Measurements from ENCODE around the gene RUNDC1.

The RUNDC1 gene

DNA sequence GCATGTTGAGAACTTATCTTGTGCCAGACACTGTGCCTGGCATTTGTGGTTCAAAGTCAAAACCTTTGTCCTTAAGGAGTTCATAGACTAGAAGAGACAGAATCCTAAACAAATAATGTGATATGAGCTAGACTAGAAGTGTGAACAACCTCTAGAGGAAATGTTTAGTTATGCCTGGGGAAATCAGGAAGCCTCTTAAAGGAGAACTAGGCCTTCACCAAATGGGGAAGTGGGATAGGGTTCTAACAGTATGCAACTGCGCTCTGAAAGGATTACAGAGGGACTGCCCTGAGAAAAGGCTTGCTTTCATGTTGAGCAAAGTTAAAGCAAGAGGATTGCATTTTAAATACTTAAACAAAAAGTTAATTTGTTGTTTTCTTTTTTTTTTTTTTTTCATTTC lies 4.9 kb downstream of the RUNDC1 start:
- Histone ChIP-seq H3K9me3 (ENCODE audit: control insufficient read depth, insufficient read depth, low read depth, low read length) (no peaks in the 10 kb centered on the region), H3K27ac (ENCODE audit: extremely low read depth, low read depth, low read length) (no peak overlapping the region), H3K4me3 (ENCODE audit: low read depth, low read length) (no peak overlapping the region), H3K4me1 (ENCODE audit: control insufficient read depth, insufficient read depth, low read length) (peaks cover 8% of the 10 kb centered on the region), H3K36me3 (ENCODE audit: control insufficient read depth in 2 of 2, insufficient read depth in 1 of 2, low read length in 2 of 2) (peaks cover 45 to 57% of the 10 kb centered on the region in 2 experiments)
- POLR2A ChIA-PET: interaction anchor here (2.8 kb wide), 1 partner anchor 13 kb away, joined by 14 read pairs; the partner anchor contains the start of gene RPL27
- TF ChIP-seq, protein P1, sequence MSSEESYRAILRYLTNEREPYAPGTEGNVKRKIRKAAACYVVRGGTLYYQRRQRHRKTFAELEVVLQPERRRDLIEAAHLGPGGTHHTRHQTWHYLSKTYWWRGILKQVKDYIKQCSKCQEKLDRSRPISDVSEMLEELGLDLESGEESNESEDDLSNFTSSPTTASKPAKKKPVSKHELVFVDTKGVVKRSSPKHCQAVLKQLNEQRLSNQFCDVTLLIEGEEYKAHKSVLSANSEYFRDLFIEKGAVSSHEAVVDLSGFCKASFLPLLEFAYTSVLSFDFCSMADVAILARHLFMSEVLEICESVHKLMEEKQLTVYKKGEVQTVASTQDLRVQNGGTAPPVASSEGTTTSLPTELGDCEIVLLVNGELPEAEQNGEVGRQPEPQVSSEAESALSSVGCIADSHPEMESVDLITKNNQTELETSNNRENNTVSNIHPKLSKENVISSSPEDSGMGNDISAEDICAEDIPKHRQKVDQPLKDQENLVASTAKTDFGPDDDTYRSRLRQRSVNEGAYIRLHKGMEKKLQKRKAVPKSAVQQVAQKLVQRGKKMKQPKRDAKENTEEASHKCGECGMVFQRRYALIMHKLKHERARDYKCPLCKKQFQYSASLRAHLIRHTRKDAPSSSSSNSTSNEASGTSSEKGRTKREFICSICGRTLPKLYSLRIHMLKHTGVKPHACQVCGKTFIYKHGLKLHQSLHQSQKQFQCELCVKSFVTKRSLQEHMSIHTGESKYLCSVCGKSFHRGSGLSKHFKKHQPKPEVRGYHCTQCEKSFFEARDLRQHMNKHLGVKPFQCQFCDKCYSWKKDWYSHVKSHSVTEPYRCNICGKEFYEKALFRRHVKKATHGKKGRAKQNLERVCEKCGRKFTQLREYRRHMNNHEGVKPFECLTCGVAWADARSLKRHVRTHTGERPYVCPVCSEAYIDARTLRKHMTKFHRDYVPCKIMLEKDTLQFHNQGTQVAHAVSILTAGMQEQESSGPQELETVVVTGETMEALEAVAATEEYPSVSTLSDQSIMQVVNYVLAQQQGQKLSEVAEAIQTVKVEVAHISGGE (tag by site-specific recombination; conservative IDR thresholded peaks at IDR 0.05; ENCODE audit: low read depth): no peak
- TF ChIP-seq, protein P2, sequence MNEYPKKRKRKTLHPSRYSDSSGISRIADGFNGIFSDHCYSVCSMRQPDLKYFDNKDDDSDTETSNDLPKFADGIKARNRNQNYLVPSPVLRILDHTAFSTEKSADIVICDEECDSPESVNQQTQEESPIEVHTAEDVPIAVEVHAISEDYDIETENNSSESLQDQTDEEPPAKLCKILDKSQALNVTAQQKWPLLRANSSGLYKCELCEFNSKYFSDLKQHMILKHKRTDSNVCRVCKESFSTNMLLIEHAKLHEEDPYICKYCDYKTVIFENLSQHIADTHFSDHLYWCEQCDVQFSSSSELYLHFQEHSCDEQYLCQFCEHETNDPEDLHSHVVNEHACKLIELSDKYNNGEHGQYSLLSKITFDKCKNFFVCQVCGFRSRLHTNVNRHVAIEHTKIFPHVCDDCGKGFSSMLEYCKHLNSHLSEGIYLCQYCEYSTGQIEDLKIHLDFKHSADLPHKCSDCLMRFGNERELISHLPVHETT (tag by site-specific recombination; IDR thresholded peaks at IDR 0.05): no peak
- TF ChIP-seq ZNF146 (tag by site-specific recombination; IDR thresholded peaks at IDR 0.05): no peak
- TF ChIP-seq SP7 (tag by site-specific recombination; IDR thresholded peaks at IDR 0.05): no peak
- TF ChIP-seq ZNF544 (tag by site-specific recombination; IDR thresholded peaks at IDR 0.05): no peak
- TF ChIP-seq ZNF350 (tag by site-specific recombination; IDR thresholded peaks at IDR 0.05): no peak
- no peak for TF ChIP-seq PRDM1 (tag by site-specific recombination; IDR thresholded peaks at IDR 0.05)
- CTCF ChIA-PET: interaction anchor here (4.0 kb wide), 1 partner anchor 12 kb away, joined by 17 read pairs; the partner anchor contains the start of gene RPL27

DNA sequence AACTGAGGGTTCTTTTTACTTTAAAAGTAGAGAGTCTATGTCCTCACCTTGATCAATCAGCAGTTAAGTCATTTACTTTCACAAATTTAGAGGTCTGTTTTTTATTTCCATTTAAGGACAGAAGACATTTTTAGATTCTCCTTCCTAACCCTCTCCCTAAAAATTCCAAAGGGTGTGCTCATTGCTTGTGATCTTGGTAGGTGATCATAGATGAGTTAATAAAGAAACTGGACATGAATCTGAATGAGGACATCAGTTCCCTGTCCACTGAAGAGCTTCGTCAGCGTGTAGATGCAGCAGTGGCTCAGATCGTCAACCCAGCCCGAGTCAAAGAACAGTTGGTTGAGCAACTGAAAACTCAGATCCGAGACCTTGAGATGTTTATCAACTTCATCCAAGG lies 8.8 kb downstream of the RUNDC1 start:
- H3K36me3 ChIP-seq (ENCODE audit: control insufficient read depth in 2 of 2, insufficient read depth in 1 of 2, low read length in 2 of 2): peaks cover 63 to 86% of the 10 kb centered on the region in 2 experiments
- CTCF ChIA-PET: interaction anchor here (0.6 to 4.0 kb wide), 2 partner anchors 9 to 356 kb away, joined by 3 to 17 read pairs; partner anchors contain the start of gene RPL27
- H3K4me1 ChIP-seq (ENCODE audit: control insufficient read depth, insufficient read depth, low read length): no peaks in the 10 kb centered on the region
- POLR2A ChIA-PET: no interaction called here
- no peak overlapping the region for H3K4me3 ChIP-seq (ENCODE audit: low read depth, low read length)
- TF ChIP-seq, protein P3, sequence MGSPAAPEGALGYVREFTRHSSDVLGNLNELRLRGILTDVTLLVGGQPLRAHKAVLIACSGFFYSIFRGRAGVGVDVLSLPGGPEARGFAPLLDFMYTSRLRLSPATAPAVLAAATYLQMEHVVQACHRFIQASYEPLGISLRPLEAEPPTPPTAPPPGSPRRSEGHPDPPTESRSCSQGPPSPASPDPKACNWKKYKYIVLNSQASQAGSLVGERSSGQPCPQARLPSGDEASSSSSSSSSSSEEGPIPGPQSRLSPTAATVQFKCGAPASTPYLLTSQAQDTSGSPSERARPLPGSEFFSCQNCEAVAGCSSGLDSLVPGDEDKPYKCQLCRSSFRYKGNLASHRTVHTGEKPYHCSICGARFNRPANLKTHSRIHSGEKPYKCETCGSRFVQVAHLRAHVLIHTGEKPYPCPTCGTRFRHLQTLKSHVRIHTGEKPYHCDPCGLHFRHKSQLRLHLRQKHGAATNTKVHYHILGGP (tag by site-specific recombination; IDR thresholded peaks at IDR 0.05): no peak
- no peak for TF ChIP-seq ZBTB48 (tag by site-specific recombination; IDR thresholded peaks at IDR 0.05)
- no peak for TF ChIP-seq ZNF830 (tag by site-specific recombination; IDR thresholded peaks at IDR 0.05; ENCODE audit: low read depth)
- TF ChIP-seq, protein P4, sequence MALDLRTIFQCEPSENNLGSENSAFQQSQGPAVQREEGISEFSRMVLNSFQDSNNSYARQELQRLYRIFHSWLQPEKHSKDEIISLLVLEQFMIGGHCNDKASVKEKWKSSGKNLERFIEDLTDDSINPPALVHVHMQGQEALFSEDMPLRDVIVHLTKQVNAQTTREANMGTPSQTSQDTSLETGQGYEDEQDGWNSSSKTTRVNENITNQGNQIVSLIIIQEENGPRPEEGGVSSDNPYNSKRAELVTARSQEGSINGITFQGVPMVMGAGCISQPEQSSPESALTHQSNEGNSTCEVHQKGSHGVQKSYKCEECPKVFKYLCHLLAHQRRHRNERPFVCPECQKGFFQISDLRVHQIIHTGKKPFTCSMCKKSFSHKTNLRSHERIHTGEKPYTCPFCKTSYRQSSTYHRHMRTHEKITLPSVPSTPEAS (tag by site-specific recombination; IDR thresholded peaks at IDR 0.05): no peak
- TF ChIP-seq, protein P5, sequence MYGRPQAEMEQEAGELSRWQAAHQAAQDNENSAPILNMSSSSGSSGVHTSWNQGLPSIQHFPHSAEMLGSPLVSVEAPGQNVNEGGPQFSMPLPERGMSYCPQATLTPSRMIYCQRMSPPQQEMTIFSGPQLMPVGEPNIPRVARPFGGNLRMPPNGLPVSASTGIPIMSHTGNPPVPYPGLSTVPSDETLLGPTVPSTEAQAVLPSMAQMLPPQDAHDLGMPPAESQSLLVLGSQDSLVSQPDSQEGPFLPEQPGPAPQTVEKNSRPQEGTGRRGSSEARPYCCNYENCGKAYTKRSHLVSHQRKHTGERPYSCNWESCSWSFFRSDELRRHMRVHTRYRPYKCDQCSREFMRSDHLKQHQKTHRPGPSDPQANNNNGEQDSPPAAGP (tag by site-specific recombination; IDR thresholded peaks at IDR 0.05): no peak
- no peak for TF ChIP-seq SCRT1 (tag by site-specific recombination; IDR thresholded peaks at IDR 0.05; ENCODE audit: borderline replicate concordance)
- no peak for TF ChIP-seq ZNF10 (tag by site-specific recombination; IDR thresholded peaks at IDR 0.05)
- no peak for TF ChIP-seq RBAK (tag by site-specific recombination; IDR thresholded peaks at IDR 0.05)
- TF ChIP-seq ZNF155 (tag by site-specific recombination; IDR thresholded peaks at IDR 0.05): no peak
- no peak overlapping the region for H3K27ac ChIP-seq (ENCODE audit: extremely low read depth, low read depth, low read length)
- H3K9me3 ChIP-seq (ENCODE audit: control insufficient read depth, insufficient read depth, low read depth, low read length): no peaks in the 10 kb centered on the region

Data from HEK293 (cell line).